Esophagus (tissue), 2 donors: ENCODE data around the gene SLC1A7. TPM values are rescaled to one million over a fixed set of nuclear protein-coding genes. Genes with fewer than 3 reads are reported as not detected.

ENCODE experiments used
- H3K27ac ChIP-seq, 2 donors: one replicate each; pipeline ENCODE4 v1.5.1; 2013; ENCODE audit warnings: low read depth in 2 of 2, mild to moderate bottlenecking in 2 of 2, inconsistent platforms in 1 of 2, low read length in 1 of 2, moderate library complexity in 1 of 2
- H3K27me3 ChIP-seq, 2 donors: one replicate each; pipeline ENCODE4 v1.6.1; 2013; ENCODE audit warnings: low read length in 2 of 2, control low read depth in 1 of 2, mild to moderate bottlenecking in 1 of 2; ENCODE audit not compliant: insufficient read depth in 2 of 2, control insufficient read depth in 1 of 2
- H3K36me3 ChIP-seq, 2 donors: one replicate each; pipeline ENCODE4 v1.6.1; 2013; ENCODE audit warnings: low read length in 1 of 2; ENCODE audit not compliant: control insufficient read depth in 2 of 2, insufficient read depth in 2 of 2
- H3K4me1 ChIP-seq, 2 donors: one replicate each; pipeline ENCODE4 v1.6.1; 2013; ENCODE audit warnings: low read length in 1 of 2; ENCODE audit not compliant: control insufficient read depth in 2 of 2, insufficient read depth in 2 of 2
- H3K4me3 ChIP-seq, 2 donors: one replicate each; pipeline ENCODE4 v1.5.1; 2013; ENCODE audit warnings: low read length in 2 of 2, mild to moderate bottlenecking in 2 of 2, low read depth in 1 of 2, moderate library complexity in 1 of 2
- H3K9me3 ChIP-seq, 2 donors: one replicate each; pipeline ENCODE4 v1.6.1; 2013; ENCODE audit warnings: mild to moderate bottlenecking in 2 of 2, low read depth in 1 of 2, low read length in 1 of 2, moderate library complexity in 1 of 2; ENCODE audit not compliant: control insufficient read depth in 2 of 2, insufficient read depth in 1 of 2
- WGBS, 2 donors: extraction: QIAGEN DNeasy Blood & Tissue Kit; methylation state at CpG; one replicate each; pipeline ENCODE4 v1.1.7; 2013; 5-methylcytosine and 5-hydroxymethylcytosine counted together
- polyA plus RNA-seq, 2 donors: library from polyadenylated mRNA; stranded (reverse); fragments of 200-250 nt; gene quantifications; one replicate each; pipeline ENCODE4 v1.2.3, GENCODE V29; 2013
- donor health status: healthy with polysubstance abuse.
- donor health status: Bipolar disorder and iron deficiency.

Gene SLC1A7
- polyA plus RNA-seq, 2 donors, result 0.05 to 0.10 TPM

DNA sequence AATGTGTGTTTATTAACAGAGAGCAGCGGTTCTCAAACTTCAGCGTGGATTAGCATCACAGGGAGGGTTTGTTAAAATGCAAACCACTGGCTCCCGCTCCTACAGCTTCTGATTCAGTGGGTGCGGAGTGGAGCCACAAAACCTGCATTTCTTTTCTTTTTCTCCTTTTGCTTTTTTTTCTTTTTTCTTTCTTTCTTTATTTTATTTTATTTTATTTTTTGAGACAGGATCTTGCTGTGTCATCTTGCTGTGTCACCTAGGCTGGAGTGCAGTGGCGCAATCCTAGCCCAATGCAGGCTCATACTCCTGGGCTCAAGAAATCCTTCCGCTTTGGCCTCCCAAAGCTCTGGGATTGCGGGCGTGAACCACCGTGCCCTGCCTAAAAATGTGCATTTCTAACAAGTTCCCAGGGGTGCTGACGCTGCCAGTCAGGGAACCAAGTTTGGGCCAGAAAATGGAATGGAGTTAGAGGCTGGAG lies 20.9 kb upstream of the SLC1A7 start:
- no peaks in the 10 kb centered on the region for H3K9me3 ChIP-seq
- WGBS, 2 donors, result 78 to 80% methylated on average over 10 of the region's 10 CpGs
- H3K27ac ChIP-seq, result no peak overlapping the region
- H3K27me3 ChIP-seq, result no peaks in the 10 kb centered on the region
- H3K36me3 ChIP-seq, result no peaks in the 10 kb centered on the region
- no peaks in the 10 kb centered on the region for H3K4me1 ChIP-seq
- H3K4me3 ChIP-seq, result no peak overlapping the region

DNA sequence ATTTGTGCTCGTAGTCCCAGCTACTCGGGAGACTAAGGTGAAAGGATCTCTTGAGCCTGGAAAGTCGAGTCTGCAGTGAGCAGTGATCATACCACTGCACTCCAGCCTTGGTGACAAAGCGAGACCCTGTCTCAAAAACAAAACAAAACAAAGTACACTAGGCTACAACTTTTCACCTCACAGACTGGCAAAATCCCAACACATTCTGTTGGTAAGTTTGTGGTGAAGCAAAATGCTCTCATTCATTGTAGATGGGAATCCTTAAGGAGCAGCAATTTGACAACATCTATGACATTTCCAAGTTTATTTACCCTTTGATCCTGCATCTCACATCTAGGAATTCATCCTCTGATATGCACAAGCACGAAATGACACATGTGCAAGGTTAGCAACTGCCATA lies 20.2 kb upstream of the SLC1A7 start:
- Histone ChIP-seq H3K9me3 (no peaks in the 10 kb centered on the region), H3K27ac (no peak overlapping the region), H3K4me1 (no peaks in the 10 kb centered on the region), H3K27me3 (no peaks in the 10 kb centered on the region), H3K4me3 (no peak overlapping the region), H3K36me3 (no peaks in the 10 kb centered on the region)
- 72 to 76% methylated on average over 5 of the region's 5 CpGs for WGBS, 2 donors

DNA sequence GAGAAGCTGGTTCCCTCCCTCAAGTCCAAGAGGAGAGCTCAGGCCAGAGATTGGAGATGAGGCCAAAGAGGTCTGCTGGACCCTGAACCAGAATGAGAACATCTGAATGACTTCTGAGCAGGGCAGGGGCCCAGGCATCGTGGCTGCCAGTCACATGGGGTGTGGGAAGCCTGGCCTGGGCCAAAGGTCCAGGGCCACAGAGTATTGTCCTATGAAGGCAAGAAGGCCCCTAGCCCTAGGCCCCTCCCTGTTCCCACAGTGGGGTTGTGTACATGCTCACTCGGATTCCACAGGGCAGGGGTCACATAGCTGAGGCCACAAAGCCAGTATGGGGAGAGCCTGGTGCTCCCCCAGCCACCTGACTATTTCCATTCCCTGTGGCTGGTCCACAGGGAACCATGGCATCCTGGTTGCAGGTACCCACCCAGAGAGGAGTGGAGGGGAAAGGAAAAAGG lies 18.5 kb upstream of the SLC1A7 start:
- WGBS, 2 donors, result 50 to 71% methylated on average over 2 of the region's 2 CpGs
- no peaks in the 10 kb centered on the region for H3K4me1 ChIP-seq
- H3K9me3 ChIP-seq, result no peaks in the 10 kb centered on the region
- no peaks in the 10 kb centered on the region for H3K36me3 ChIP-seq
- no peak overlapping the region for H3K27ac ChIP-seq
- H3K27me3 ChIP-seq, result no peaks in the 10 kb centered on the region
- H3K4me3 ChIP-seq, result no peak overlapping the region

DNA sequence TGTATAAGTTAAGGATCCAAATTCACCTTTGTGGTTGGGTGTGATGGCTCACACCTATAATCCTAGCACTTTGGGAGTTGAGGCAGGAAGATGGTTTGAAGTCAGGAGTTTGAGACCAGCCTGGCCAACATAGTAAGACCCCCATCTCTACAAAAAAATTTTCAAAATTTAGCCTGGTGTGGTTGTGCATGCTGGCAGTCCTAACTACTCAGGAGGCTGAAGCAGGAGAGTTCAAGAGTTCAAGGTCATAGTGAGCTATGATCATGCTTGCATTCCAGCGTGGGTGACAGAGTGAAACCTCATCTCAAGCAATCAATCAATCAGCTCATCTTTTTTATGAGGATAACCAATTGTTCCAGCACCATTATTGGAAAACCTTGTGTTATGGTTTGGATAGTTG lies 16.5 kb upstream of the SLC1A7 start:
- H3K27ac ChIP-seq, result no peak overlapping the region
- no peak overlapping the region for H3K4me3 ChIP-seq
- no peaks in the 10 kb centered on the region for H3K9me3 ChIP-seq
- H3K4me1 ChIP-seq, result no peaks in the 10 kb centered on the region
- H3K27me3 ChIP-seq, result no peaks in the 10 kb centered on the region
- 72 to 93% methylated on average over 1 of the region's 1 CpG for WGBS, 2 donors
- no peaks in the 10 kb centered on the region for H3K36me3 ChIP-seq

DNA sequence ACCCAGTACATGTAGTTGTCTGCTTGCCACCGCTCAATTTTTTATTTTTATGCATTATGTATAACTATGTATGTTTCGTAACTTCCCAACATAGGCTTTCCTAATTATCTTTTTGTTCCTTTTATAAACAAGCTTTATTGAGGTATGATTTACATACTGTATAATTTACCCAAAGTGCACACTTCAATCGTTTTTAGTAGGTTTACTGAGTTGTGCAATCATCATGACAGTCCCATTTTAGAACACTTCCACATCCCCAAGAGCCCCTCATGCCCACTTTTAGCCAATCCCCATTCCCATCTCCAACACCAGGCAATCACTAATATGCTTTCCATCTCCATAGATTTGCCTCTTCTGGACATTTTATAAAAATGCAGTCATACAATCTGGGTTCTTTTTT lies 14.3 kb upstream of the SLC1A7 start:
- Histone ChIP-seq H3K4me1 (no peaks in the 10 kb centered on the region), H3K4me3 (no peak overlapping the region), H3K27me3 (no peaks in the 10 kb centered on the region), H3K36me3 (no peaks in the 10 kb centered on the region), H3K27ac (no peak overlapping the region), H3K9me3 (no peaks in the 10 kb centered on the region)
- WGBS, 2 donors, result 68 to 75% methylated on average over 3 of the region's 3 CpGs

DNA sequence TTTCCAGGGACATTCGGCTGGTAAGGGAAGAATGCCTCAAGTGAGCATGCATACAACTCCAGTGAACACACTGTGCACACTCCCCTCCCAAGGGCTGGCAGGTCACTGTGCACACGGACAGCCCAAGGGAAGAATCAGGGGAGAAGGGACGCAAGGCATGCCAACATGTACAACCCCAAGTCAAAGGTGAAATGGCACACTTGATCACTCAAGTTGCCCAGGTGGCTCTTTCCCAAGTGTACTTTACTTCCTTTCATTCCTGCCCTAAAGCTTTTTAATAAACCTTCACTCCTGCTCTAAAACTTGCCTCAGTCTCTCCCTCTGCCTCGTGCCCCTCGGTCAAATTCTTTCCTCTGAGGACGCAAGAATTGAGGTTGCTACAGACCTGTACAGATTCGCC lies 13.5 kb upstream of the SLC1A7 start:
- no peaks in the 10 kb centered on the region for H3K4me1 ChIP-seq
- no peaks in the 10 kb centered on the region for H3K36me3 ChIP-seq
- H3K27me3 ChIP-seq, result no peaks in the 10 kb centered on the region
- 82 to 86% methylated on average over 7 of the region's 7 CpGs for WGBS, 2 donors
- no peak overlapping the region for H3K27ac ChIP-seq
- no peaks in the 10 kb centered on the region for H3K9me3 ChIP-seq
- no peak overlapping the region for H3K4me3 ChIP-seq

DNA sequence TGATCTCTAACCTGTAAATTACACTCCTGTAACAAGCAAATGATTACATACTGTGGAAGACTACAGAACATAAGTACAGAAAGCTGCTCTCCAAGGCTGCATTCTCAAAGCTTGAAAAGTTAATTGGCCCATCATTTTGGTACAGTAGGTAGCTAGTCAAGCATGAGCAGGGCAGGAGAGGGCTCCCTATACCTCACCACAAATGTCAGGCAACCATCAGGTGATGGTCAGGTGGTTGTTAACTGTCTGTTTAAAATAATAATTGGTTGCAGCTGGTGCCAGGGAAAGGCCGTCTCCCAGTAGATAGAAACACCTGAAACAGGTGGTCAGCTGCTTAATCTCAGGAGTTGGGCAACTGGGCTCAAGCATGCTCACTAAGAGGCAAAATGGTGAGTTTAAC lies 13.1 kb upstream of the SLC1A7 start:
- Histone ChIP-seq H3K4me3 (no peak overlapping the region), H3K27ac (no peak overlapping the region), H3K36me3 (no peaks in the 10 kb centered on the region), H3K27me3 (no peaks in the 10 kb centered on the region), H3K9me3 (no peaks in the 10 kb centered on the region), H3K4me1 (no peaks in the 10 kb centered on the region)
- 65 to 85% methylated on average over 1 of the region's 1 CpG for WGBS, 2 donors

DNA sequence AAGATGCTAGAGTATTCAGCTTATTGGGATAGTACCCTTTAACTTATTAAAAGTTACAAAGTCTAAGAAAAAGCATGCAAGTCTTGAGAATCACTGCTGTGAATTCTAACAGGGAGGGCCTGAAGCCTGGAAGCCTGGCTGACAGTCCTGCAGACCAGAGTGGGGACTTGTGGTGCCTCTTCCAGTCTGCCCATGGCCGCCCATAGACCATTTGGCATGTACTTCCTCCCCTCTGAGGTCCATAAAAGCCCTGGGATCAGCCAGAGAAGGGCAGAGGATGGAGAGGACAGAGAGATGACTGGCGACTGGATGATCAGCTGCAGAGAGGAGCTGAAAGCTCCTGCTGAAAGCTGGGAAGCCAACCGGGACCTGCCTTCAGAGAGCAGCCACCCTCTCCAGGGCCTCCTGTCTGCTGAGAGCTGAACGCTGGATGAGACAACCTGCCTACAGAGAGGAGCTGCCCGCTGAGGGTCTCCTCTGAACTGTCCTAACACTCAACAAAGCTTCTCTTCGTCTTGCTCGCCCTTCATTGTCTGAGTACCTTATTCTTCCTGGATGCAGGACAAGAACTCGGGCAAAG lies 12.5 kb upstream of the SLC1A7 start:
- no peak overlapping the region for H3K27ac ChIP-seq
- no peaks in the 10 kb centered on the region for H3K4me1 ChIP-seq
- H3K9me3 ChIP-seq, result no peaks in the 10 kb centered on the region
- 88 to 89% methylated on average over 8 of the region's 8 CpGs for WGBS, 2 donors
- H3K27me3 ChIP-seq, result no peaks in the 10 kb centered on the region
- no peaks in the 10 kb centered on the region for H3K36me3 ChIP-seq
- no peak overlapping the region for H3K4me3 ChIP-seq

DNA sequence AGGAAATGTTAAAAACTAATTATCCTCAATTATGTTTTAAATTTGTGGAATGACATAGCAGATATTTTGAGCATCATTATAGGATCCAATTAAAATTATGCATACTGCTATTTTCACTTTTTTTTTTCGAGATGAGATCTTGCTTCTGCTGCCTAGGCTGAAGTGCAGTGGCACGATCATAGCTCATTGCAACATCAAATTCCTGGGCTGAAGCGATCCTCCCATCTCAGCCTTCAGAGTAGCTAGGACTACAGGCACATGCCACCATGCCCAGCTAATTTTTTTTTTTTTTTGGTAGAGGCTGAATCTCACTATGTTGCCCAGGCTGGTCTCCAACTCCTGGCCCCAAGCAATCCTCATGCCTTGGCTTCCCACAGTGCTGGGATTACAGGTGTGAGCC lies 11.3 kb upstream of the SLC1A7 start:
- Histone ChIP-seq H3K4me3 (no peak overlapping the region), H3K27me3 (no peaks in the 10 kb centered on the region), H3K36me3 (no peaks in the 10 kb centered on the region), H3K27ac (no peak overlapping the region), H3K9me3 (no peaks in the 10 kb centered on the region), H3K4me1 (no peaks in the 10 kb centered on the region)
- WGBS, 2 donors, result 83 to 86% methylated on average over 3 of the region's 3 CpGs

DNA sequence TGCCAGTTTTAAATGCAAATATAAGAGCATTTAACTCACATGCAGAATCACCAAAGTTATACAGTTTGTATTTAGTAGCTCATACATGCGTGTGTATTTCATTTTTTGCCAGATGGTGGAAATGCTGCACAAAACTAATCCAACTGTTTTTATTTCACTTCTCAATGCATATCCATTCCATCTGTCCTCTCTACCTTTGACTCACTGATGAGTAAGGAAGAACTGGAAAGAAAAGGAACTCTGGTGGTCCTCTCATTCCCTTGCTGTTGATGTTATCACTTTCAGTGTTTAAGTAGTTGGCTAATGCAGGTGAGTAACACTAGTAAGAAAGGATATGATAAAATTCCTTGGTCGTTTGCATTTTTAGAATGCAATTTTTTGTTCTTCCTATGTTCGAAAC lies 5.7 kb upstream of the SLC1A7 start:
- no peaks in the 10 kb centered on the region for H3K36me3 ChIP-seq
- 81% methylated on average over 3 of the region's 3 CpGs for WGBS, 2 donors

More for the DNA sequence above, 5.7 kb upstream of the SLC1A7 start:
- Histone ChIP-seq H3K27me3 (no peaks in the 10 kb centered on the region), H3K4me3 (no peak overlapping the region), H3K4me1 (peaks cover 0 to 6% of the 10 kb centered on the region in 2 donors), H3K27ac (no peak overlapping the region), H3K9me3 (no peaks in the 10 kb centered on the region)
